Sciatic nerve (tissue), 2 donors: ENCODE data around the gene COL13A1. TPM values are rescaled to one million over a fixed set of nuclear protein-coding genes. Genes with fewer than 3 reads are reported as not detected.

ENCODE experiments used
- ATAC-seq: fragments of 200-7000 bp; cut with Tn5 transposase; one replicate; pipeline ENCODE4 v1.9.1; 2020; ENCODE audit warnings: mild to moderate bottlenecking, moderate library complexity
- DNase-seq: peaks from one replicate; pipeline ENCODE4 v3.0.0-alpha.2; 2020; ENCODE audit warnings: low spot score
- intact Hi-C: fragments of 100-400 bp; cut with DNase I; formaldehyde crosslinking; loops from one replicate; pipeline ENCODE4 v1.14.2; 2022
- total RNA-seq: library from RNA; stranded (reverse); fragmentation: NEBNext Ultra II Directional; extraction: Animal tissue kit (Norgen Biotek cat#: 25700); gene quantifications from one replicate; pipeline ENCODE4 v1.2.1, GENCODE V29; 2021
- donor health status: DM: no; HTN: no; CAD: no.
- donor health status: DM: no; HTN: no; CAD: no.

The COL13A1 gene
- total RNA-seq, 1 donor from 2014 or later = 1.0 TPM

- ATAC-seq = no peak
Observed at GRCh38 chr10:69896606-69897231, 95.0 kb downstream of the COL13A1 start.

GRCh38 chr10:69897432-69897831 lies 95.7 kb downstream of the COL13A1 start:
- intact Hi-C loops = no loop called here
- DNase-seq = no peak
- no peak for ATAC-seq

More at GRCh38 chr10:69896606-69897231, 95.0 kb downstream of the COL13A1 start:
- DNase-seq = no peak
- intact Hi-C loops = no loop called here

- no peak for ATAC-seq
- DNase-seq = no peak
- intact Hi-C loops = no loop called here
Observed at GRCh38 chr10:69897999-69898398, 96.3 kb downstream of the COL13A1 start.

GRCh38 chr10:69898524-69898923 lies 96.8 kb downstream of the COL13A1 start:
- no peak for ATAC-seq
- intact Hi-C loops = no loop called here
- no peak for DNase-seq

GRCh38 chr10:69898941-69899340 lies 97.2 kb downstream of the COL13A1 start:
- ATAC-seq (no peak), DNase-seq (no peak)
- intact Hi-C loops = no loop called here

GRCh38 chr10:69899727-69900595 lies 98.3 kb downstream of the COL13A1 start:
- DNase-seq (no peak), ATAC-seq (no peak)
- intact Hi-C loops = no loop called here

GRCh38 chr10:69901022-69901421 lies 99.3 kb downstream of the COL13A1 start:
- no peak for ATAC-seq
- intact Hi-C loops = no loop called here
- no peak for DNase-seq

GRCh38 chr10:69901628-69902505 lies 100.2 kb downstream of the COL13A1 start:
- ATAC-seq (peak; percentile 79), DNase-seq (no peak)
- intact Hi-C loops = no loop called here

- ATAC-seq = no peak
Observed at GRCh38 chr10:69902835-69903535, 101.3 kb downstream of the COL13A1 start.

GRCh38 chr10:69904533-69904932 lies 102.8 kb downstream of the COL13A1 start:
- DNase-seq = no peak
- no peak for ATAC-seq
- intact Hi-C loops = no loop called here

More at GRCh38 chr10:69902835-69903535, 101.3 kb downstream of the COL13A1 start:
- no peak for DNase-seq
- intact Hi-C loops = no loop called here

GRCh38 chr10:69906425-69906824 lies 104.7 kb downstream of the COL13A1 start:
- ATAC-seq (no peak), DNase-seq (no peak)
- intact Hi-C loops = no loop called here

- ATAC-seq (no peak), DNase-seq (no peak)
- intact Hi-C loops = no loop called here
Observed at GRCh38 chr10:69907517-69907916, 105.8 kb downstream of the COL13A1 start.

GRCh38 chr10:69908124-69908523 lies 106.4 kb downstream of the COL13A1 start:
- DNase-seq (no peak), ATAC-seq (no peak)
- intact Hi-C loops = no loop called here

- intact Hi-C loops = loop anchor here (10.0 kb wide), 1 partner anchor 266 kb away; no protein-coding TSS in a partner anchor
- DNase-seq = no peak
- no peak for ATAC-seq
Observed at GRCh38 chr10:69910561-69910960, 108.9 kb downstream of the COL13A1 start.

- intact Hi-C loops = loop anchor here (10.0 kb wide), 1 partner anchor 267 kb away; no protein-coding TSS in a partner anchor
- ATAC-seq = peak; percentile 58
Observed at GRCh38 chr10:69911613-69912528, 110.2 kb downstream of the COL13A1 start.

GRCh38 chr10:69912589-69912988 lies 110.9 kb downstream of the COL13A1 start:
- intact Hi-C loops = loop anchor here (10.0 kb wide), 1 partner anchor 268 kb away; no protein-coding TSS in a partner anchor
- DNase-seq (no peak), ATAC-seq (no peak)

More at GRCh38 chr10:69911613-69912528, 110.2 kb downstream of the COL13A1 start:
- DNase-seq = no peak

- intact Hi-C loops = loop anchor here (10.0 kb wide), 1 partner anchor 269 kb away; no protein-coding TSS in a partner anchor
Observed at GRCh38 chr10:69913606-69914382, 112.1 kb downstream of the COL13A1 start.

More at GRCh38 chr10:69913606-69914382, 112.1 kb downstream of the COL13A1 start:
- ATAC-seq = no peak
- DNase-seq = no peak
